ENCODE results near the gene SAMD8.

DNA sequence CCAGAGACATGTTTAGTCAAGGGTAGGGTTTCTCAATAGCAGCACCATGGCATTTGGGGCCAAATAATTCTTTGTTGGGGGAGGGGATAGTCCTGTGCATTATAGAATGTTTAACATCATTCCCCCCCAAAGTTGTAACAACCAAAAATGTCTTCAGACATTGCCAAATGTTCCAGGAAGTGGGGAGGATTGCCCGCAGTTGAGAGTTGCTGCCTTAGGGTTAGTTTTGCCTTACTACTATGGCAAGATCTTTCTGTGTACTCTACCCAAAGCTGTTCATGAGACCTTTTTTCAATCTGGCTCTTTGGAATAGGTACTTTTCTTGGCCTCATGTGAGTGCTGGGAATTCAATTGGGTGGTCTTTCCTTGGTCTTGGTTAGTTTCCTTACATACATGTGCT is 34.1 kb downstream of the SAMD8 start:
- TF ChIP-seq, protein P1, sequence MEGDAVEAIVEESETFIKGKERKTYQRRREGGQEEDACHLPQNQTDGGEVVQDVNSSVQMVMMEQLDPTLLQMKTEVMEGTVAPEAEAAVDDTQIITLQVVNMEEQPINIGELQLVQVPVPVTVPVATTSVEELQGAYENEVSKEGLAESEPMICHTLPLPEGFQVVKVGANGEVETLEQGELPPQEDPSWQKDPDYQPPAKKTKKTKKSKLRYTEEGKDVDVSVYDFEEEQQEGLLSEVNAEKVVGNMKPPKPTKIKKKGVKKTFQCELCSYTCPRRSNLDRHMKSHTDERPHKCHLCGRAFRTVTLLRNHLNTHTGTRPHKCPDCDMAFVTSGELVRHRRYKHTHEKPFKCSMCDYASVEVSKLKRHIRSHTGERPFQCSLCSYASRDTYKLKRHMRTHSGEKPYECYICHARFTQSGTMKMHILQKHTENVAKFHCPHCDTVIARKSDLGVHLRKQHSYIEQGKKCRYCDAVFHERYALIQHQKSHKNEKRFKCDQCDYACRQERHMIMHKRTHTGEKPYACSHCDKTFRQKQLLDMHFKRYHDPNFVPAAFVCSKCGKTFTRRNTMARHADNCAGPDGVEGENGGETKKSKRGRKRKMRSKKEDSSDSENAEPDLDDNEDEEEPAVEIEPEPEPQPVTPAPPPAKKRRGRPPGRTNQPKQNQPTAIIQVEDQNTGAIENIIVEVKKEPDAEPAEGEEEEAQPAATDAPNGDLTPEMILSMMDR (IDR thresholded peaks at IDR 0.05; ENCODE audit: insufficient read depth, low read length, poor library complexity, severe bottlenecking), result no peak
- no peak for TF ChIP-seq EZH2phosphoT487 (conservative IDR thresholded peaks at IDR 0.05; ENCODE audit: low read length)
